ENCODE results near the gene AHCYL2. TPM values are rescaled to one million over a fixed set of nuclear protein-coding genes. Genes with fewer than 3 reads are reported as not detected.
"Not testable (repeated sequence)": the region's sequence is repeated elsewhere in the genome, so short reads cannot be mapped to it uniquely, and the experiment has no call there.

Gene AHCYL2
- total RNA-seq, 1 experiment from 2014 or later = 54.6 TPM

DNA sequence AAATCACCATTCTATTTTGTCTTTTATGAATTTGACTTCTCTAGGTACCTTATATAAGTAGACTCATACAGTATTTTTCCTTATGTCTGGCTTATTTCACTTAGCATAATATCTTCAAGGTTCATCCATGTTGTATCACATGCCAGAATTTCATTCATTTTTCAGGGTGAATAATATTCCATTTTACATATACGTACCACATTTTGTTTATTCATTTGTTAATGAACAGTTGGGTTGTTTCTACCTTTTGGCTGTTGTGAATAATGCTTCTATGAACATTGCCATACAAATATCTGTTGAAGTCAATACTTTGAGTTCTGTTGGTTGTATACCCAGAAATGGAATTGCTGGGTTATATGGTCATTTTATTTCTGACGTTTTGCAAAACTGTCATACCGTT is 20.7 kb downstream of the AHCYL2 start:
- H3K9me3 Mint-ChIP-seq (ENCODE audit: low read depth, unreplicated experiment) = peaks cover 4% of the 10 kb centered on the region
- H3K27ac Mint-ChIP-seq (ENCODE audit: unreplicated experiment) = no peak overlapping the region
- BruUV-seq (replicated peaks) = no TSS peak
- H3K4me3 Mint-ChIP-seq (ENCODE audit: low read depth, unreplicated experiment) = no peak overlapping the region
- no peaks in the 10 kb centered on the region for H3K4me1 Mint-ChIP-seq (ENCODE audit: low read depth, unreplicated experiment)
- intact Hi-C loops (cut with micrococcal nuclease; ENCODE audit: unreplicated experiment) = no loop called here
- no peaks in the 10 kb centered on the region for H3K27me3 Mint-ChIP-seq (ENCODE audit: unreplicated experiment)
- TF ChIP-seq CTCF (IDR thresholded peaks at IDR 0.05; ENCODE audit: unreplicated experiment) = no peak
- CTCF ChIA-PET = no interaction called here
- H3K36me3 Mint-ChIP-seq (ENCODE audit: insufficient read depth, unreplicated experiment) = no peaks in the 10 kb centered on the region
- DNase-seq = no peak

DNA sequence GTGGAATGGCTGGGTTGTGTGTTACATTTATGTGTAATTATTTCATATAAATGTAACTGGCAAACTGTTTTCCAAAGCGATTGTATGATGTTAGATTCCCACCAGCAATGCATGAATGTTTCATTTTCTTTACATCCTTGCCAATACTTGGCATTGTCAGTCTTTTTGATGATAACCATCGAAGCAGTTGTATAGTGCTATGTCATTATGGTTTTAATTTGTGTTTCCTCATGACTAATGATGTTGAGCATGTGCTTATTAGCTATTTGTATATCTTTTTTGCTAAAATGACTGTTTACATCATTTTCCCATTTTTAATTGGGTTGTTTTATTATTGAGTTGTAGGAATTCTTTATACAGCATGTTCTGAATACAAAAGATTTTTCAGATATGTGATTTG is 22.3 kb downstream of the AHCYL2 start:
- CTCF ChIA-PET = interaction anchor here (0.6 kb wide), 1 partner anchor 75 kb away, joined by 5 read pairs; no protein-coding TSS in a partner anchor
- H3K27ac Mint-ChIP-seq (ENCODE audit: unreplicated experiment) = no peak overlapping the region
- DNase-seq = no peak
- TF ChIP-seq CTCF (IDR thresholded peaks at IDR 0.05; ENCODE audit: unreplicated experiment) = no peak
- H3K27me3 Mint-ChIP-seq (ENCODE audit: unreplicated experiment) = no peaks in the 10 kb centered on the region
- BruUV-seq (replicated peaks) = no TSS peak
- H3K9me3 Mint-ChIP-seq (ENCODE audit: low read depth, unreplicated experiment) = peaks cover 4% of the 10 kb centered on the region
- intact Hi-C loops (cut with micrococcal nuclease; ENCODE audit: unreplicated experiment) = no loop called here
- H3K36me3 Mint-ChIP-seq (ENCODE audit: insufficient read depth, unreplicated experiment) = no peaks in the 10 kb centered on the region
- no peaks in the 10 kb centered on the region for H3K4me1 Mint-ChIP-seq (ENCODE audit: low read depth, unreplicated experiment)
- no peak overlapping the region for H3K4me3 Mint-ChIP-seq (ENCODE audit: low read depth, unreplicated experiment)

DNA sequence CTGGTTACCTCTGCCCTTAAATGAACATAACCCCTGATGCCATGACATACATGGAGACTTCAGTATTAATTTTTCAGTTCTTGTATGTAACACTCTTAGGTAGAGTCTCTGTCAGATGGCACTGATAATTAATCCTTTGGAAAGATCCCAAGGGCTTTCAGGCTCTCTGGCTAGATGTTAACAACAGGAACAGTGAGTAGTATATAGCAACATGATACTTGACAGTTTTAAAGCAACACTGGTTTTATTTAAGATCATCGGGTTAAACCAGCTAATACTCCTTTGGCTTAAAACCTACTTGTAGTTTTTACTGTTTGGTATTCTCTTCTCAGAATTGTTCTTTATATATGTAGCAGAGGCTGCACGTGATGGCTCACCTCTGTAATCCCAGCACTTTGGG is 27.3 kb downstream of the AHCYL2 start:
- BruUV-seq (replicated peaks) = no TSS peak
- no peaks in the 10 kb centered on the region for H3K9me3 Mint-ChIP-seq (ENCODE audit: low read depth, unreplicated experiment)
- H3K4me1 Mint-ChIP-seq (ENCODE audit: low read depth, unreplicated experiment) = no peaks in the 10 kb centered on the region
- no peak for TF ChIP-seq CTCF (IDR thresholded peaks at IDR 0.05; ENCODE audit: unreplicated experiment)
- H3K36me3 Mint-ChIP-seq (ENCODE audit: insufficient read depth, unreplicated experiment) = no peaks in the 10 kb centered on the region
- H3K27ac Mint-ChIP-seq (ENCODE audit: unreplicated experiment) = no peak overlapping the region
- CTCF ChIA-PET = no interaction called here
- DNase-seq = no peak
- no peaks in the 10 kb centered on the region for H3K27me3 Mint-ChIP-seq (ENCODE audit: unreplicated experiment)
- intact Hi-C loops (cut with micrococcal nuclease; ENCODE audit: unreplicated experiment) = no loop called here
- no peak overlapping the region for H3K4me3 Mint-ChIP-seq (ENCODE audit: low read depth, unreplicated experiment)

GRCh38 chr7:129252603-129253002 is 27.8 kb downstream of the AHCYL2 start:
- DNase-seq; H3K27ac Mint-ChIP-seq (ENCODE audit: unreplicated experiment); H3K9me3 Mint-ChIP-seq (ENCODE audit: low read depth, unreplicated experiment); CTCF ChIA-PET; H3K4me1 Mint-ChIP-seq (ENCODE audit: low read depth, unreplicated experiment); H3K27me3 Mint-ChIP-seq (ENCODE audit: unreplicated experiment); BruUV-seq (replicated peaks); intact Hi-C loops (cut with micrococcal nuclease; ENCODE audit: unreplicated experiment); H3K36me3 Mint-ChIP-seq (ENCODE audit: insufficient read depth, unreplicated experiment); H3K4me3 Mint-ChIP-seq (ENCODE audit: low read depth, unreplicated experiment): not testable (repeated sequence)

GRCh38 chr7:129255800-129256199 is 31.0 kb downstream of the AHCYL2 start:
- Mint-ChIP-seq H3K4me1 (ENCODE audit: low read depth, unreplicated experiment) (no peaks in the 10 kb centered on the region), H3K27me3 (ENCODE audit: unreplicated experiment) (no peaks in the 10 kb centered on the region), H3K27ac (ENCODE audit: unreplicated experiment) (no peak overlapping the region), H3K4me3 (ENCODE audit: low read depth, unreplicated experiment) (no peak overlapping the region), H3K9me3 (ENCODE audit: low read depth, unreplicated experiment) (no peaks in the 10 kb centered on the region), H3K36me3 (ENCODE audit: insufficient read depth, unreplicated experiment) (no peaks in the 10 kb centered on the region)
- TF ChIP-seq CTCF (IDR thresholded peaks at IDR 0.05; ENCODE audit: unreplicated experiment) = no peak
- CTCF ChIA-PET = interaction anchor here (0.7 kb wide), 1 partner anchor 394 kb away, joined by 3 read pairs; no protein-coding TSS in a partner anchor
- intact Hi-C loops (cut with micrococcal nuclease; ENCODE audit: unreplicated experiment) = no loop called here
- DNase-seq = no peak
- BruUV-seq (replicated peaks) = no TSS peak

Data from Calu3 (cell line).